Stomach smooth muscle (tissue), 2 donors: ENCODE data around the gene MPHOSPH9.
"Not testable (repeated sequence)": the region's sequence is repeated elsewhere in the genome, so short reads cannot be mapped to it uniquely, and the experiment has no call there.

ENCODE experiments used
- H3K27ac ChIP-seq: one replicate; pipeline ENCODE4 v1.7.0; 2013; ENCODE audit warnings: mild to moderate bottlenecking, low read length, inconsistent platforms
- H3K27me3 ChIP-seq, 2 donors: one replicate each; pipeline ENCODE4 v1.7.0; 2013; ENCODE audit warnings: low read length in 2 of 2; ENCODE audit not compliant: insufficient read depth in 2 of 2, control insufficient read depth in 1 of 2
- H3K36me3 ChIP-seq, 2 donors: one replicate each; pipeline ENCODE4 v1.7.0; 2013; ENCODE audit warnings: low read length in 2 of 2; ENCODE audit not compliant: control insufficient read depth in 2 of 2, insufficient read depth in 2 of 2
- H3K4me1 ChIP-seq: one replicate; pipeline ENCODE4 v1.7.0; 2013; ENCODE audit warnings: low read length; ENCODE audit not compliant: control insufficient read depth, insufficient read depth
- H3K4me3 ChIP-seq, 2 donors: one replicate each; pipeline ENCODE4 v1.7.0; 2013; ENCODE audit warnings: low read length in 2 of 2
- H3K9ac ChIP-seq, 2 donors: one replicate each; pipeline ENCODE4 v1.7.0; 2013; ENCODE audit warnings: low read length in 2 of 2, mild to moderate bottlenecking in 1 of 2
- H3K9me3 ChIP-seq, 2 donors: one replicate each; pipeline ENCODE4 v1.7.0; 2013; ENCODE audit warnings: low read length in 2 of 2; ENCODE audit not compliant: control insufficient read depth in 2 of 2
- donor health status: healthy.
- donor health status: Pancreatic carcinoma.

Gene MPHOSPH9

GRCh38 chr12:123254853-123255446 lies 22.0 kb upstream of the MPHOSPH9 start:
- Histone ChIP-seq H3K4me3 (no peak overlapping the region), H3K27me3 (no peaks in the 10 kb centered on the region), H3K27ac (peak overlapping the region; percentile 46), H3K36me3 (peaks cover 37 to 38% of the 10 kb centered on the region in 2 donors), H3K4me1 (peaks cover 23% of the 10 kb centered on the region), H3K9me3 (no peaks in the 10 kb centered on the region), H3K9ac (no peak overlapping the region)

GRCh38 chr12:123253641-123254459 lies 20.9 kb upstream of the MPHOSPH9 start:
- no peak overlapping the region for H3K9ac ChIP-seq
- H3K4me1 ChIP-seq, result peaks cover 23% of the 10 kb centered on the region
- H3K36me3 ChIP-seq, result peaks cover 31 to 34% of the 10 kb centered on the region in 2 donors
- H3K4me3 ChIP-seq, result peak overlapping the region in 1 of 2 donors; percentile 3
- H3K9me3 ChIP-seq, result no peaks in the 10 kb centered on the region
- H3K27ac ChIP-seq, result peak overlapping the region; percentile 46
- no peaks in the 10 kb centered on the region for H3K27me3 ChIP-seq

- not testable (repeated sequence) for H3K9me3 ChIP-seq, H3K27ac ChIP-seq, H3K27me3 ChIP-seq, H3K4me3 ChIP-seq, H3K9ac ChIP-seq
- peaks cover 23% of the 10 kb centered on the region for H3K4me1 ChIP-seq
- H3K36me3 ChIP-seq, result peaks cover 22 to 23% of the 10 kb centered on the region in 2 donors
Measured at GRCh38 chr12:123252365-123252764, 19.4 kb upstream of the MPHOSPH9 start.

GRCh38 chr12:123251403-123252076 lies 18.6 kb upstream of the MPHOSPH9 start:
- H3K9me3 ChIP-seq, result no peaks in the 10 kb centered on the region
- no peak overlapping the region for H3K27ac ChIP-seq
- no peak overlapping the region for H3K9ac ChIP-seq

GRCh38 chr12:123250471-123251383 lies 17.8 kb upstream of the MPHOSPH9 start:
- no peaks in the 10 kb centered on the region for H3K9me3 ChIP-seq
- no peaks in the 10 kb centered on the region for H3K27me3 ChIP-seq
- H3K36me3 ChIP-seq, result peaks cover 11 to 14% of the 10 kb centered on the region in 2 donors
- H3K9ac ChIP-seq, result no peak overlapping the region
- H3K27ac ChIP-seq, result no peak overlapping the region
- H3K4me3 ChIP-seq, result no peak overlapping the region
- peaks cover 23% of the 10 kb centered on the region for H3K4me1 ChIP-seq

More at GRCh38 chr12:123251403-123252076, 18.6 kb upstream of the MPHOSPH9 start:
- H3K4me3 ChIP-seq, result no peak overlapping the region
- H3K27me3 ChIP-seq, result no peaks in the 10 kb centered on the region
- H3K36me3 ChIP-seq, result peaks cover 17 to 20% of the 10 kb centered on the region in 2 donors
- H3K4me1 ChIP-seq, result peaks cover 23% of the 10 kb centered on the region

- not testable (repeated sequence) for H3K27me3 ChIP-seq, H3K4me3 ChIP-seq, H3K9ac ChIP-seq, H3K36me3 ChIP-seq, H3K9me3 ChIP-seq, H3K27ac ChIP-seq
- peaks cover 19% of the 10 kb centered on the region for H3K4me1 ChIP-seq
Measured at GRCh38 chr12:123248996-123249741, 16.2 kb upstream of the MPHOSPH9 start.

- not testable (repeated sequence) for H3K9me3 ChIP-seq, H3K36me3 ChIP-seq, H3K27me3 ChIP-seq
Measured at GRCh38 chr12:123248129-123248528, 15.2 kb upstream of the MPHOSPH9 start.

GRCh38 chr12:123245678-123246077 lies 12.7 kb upstream of the MPHOSPH9 start:
- Histone ChIP-seq H3K9me3 (no peaks in the 10 kb centered on the region), H3K36me3 (no peaks in the 10 kb centered on the region), H3K4me1 (peaks cover 2% of the 10 kb centered on the region), H3K27me3 (no peaks in the 10 kb centered on the region), H3K4me3 (no peak overlapping the region), H3K27ac (no peak overlapping the region), H3K9ac (no peak overlapping the region)

More at GRCh38 chr12:123248129-123248528, 15.2 kb upstream of the MPHOSPH9 start:
- not testable (repeated sequence) for H3K4me3 ChIP-seq, H3K9ac ChIP-seq, H3K27ac ChIP-seq
- peaks cover 13% of the 10 kb centered on the region for H3K4me1 ChIP-seq

- Histone ChIP-seq H3K4me1 (no peaks in the 10 kb centered on the region), H3K27me3 (no peaks in the 10 kb centered on the region), H3K9me3 (no peaks in the 10 kb centered on the region), H3K27ac (no peak overlapping the region), H3K9ac (no peak overlapping the region), H3K4me3 (no peak overlapping the region), H3K36me3 (peaks cover 0 to 2% of the 10 kb centered on the region in 2 donors)
Measured at GRCh38 chr12:123243671-123244262, 10.8 kb upstream of the MPHOSPH9 start.
